OCI-LY1 (cell line): ENCODE data around the gene PPIAL4G.
"Not testable (repeated sequence)": the region's sequence is repeated elsewhere in the genome, so short reads cannot be mapped to it uniquely, and the experiment has no call there.

Experiments
- H2AFZ ChIP-seq: fragments of 200-600 bp; sonication (generic), shearing (Covaris generic); 2 replicates; pipeline ENCODE4 v1.6.0; 2014; ENCODE audit warnings: antibody characterized with exemption, mild to moderate bottlenecking, low read length
- H3F3A ChIP-seq: fragments of 200-600 bp; sonication (generic), shearing (Covaris generic); 2 replicates; pipeline ENCODE4 v1.6.0; 2014; ENCODE audit warnings: mild to moderate bottlenecking, antibody characterized with exemption, low read length, moderate library complexity; ENCODE audit not compliant: insufficient read depth
- H3K27ac ChIP-seq: fragments of 200-600 bp; sonication (generic); 2 replicates; pipeline ENCODE4 v1.5.1; 2014; ENCODE audit warnings: low read length, mixed run types, mild to moderate bottlenecking, low read depth; ENCODE audit not compliant: poor library complexity, severe bottlenecking
- H3K27me3 ChIP-seq: fragments of 200-600 bp; sonication (generic); 2 replicates; pipeline ENCODE4 v1.6.0; 2014; ENCODE audit warnings: antibody characterized with exemption, mild to moderate bottlenecking, low read length, moderate library complexity; ENCODE audit not compliant: insufficient read depth
- H3K36me3 ChIP-seq: fragments of 200-600 bp; sonication (generic); 2 replicates; pipeline ENCODE4 v1.6.1; 2014; ENCODE audit warnings: mild to moderate bottlenecking, antibody characterized with exemption, low read length, moderate library complexity, mixed read lengths; ENCODE audit not compliant: insufficient read depth
- H3K4me1 ChIP-seq: fragments of 200-600 bp; sonication (generic); 2 replicates; pipeline ENCODE4 v1.5.1; 2014; ENCODE audit warnings: mild to moderate bottlenecking, low read length, moderate library complexity; ENCODE audit not compliant: insufficient read depth, severe bottlenecking
- H3K4me2 ChIP-seq: fragments of 200-600 bp; sonication (generic), shearing (Covaris generic); 2 replicates; pipeline ENCODE4 v1.6.1; 2014; ENCODE audit warnings: low read length
- H3K4me3 ChIP-seq: fragments of 200-600 bp; sonication (generic); 2 replicates; pipeline ENCODE4 v1.5.1; 2014; ENCODE audit warnings: low read length, low read depth, mild to moderate bottlenecking, mixed read lengths; ENCODE audit not compliant: poor library complexity, severe bottlenecking
- H3K79me2 ChIP-seq: fragments of 200-600 bp; shearing (Covaris generic); 2 replicates; pipeline ENCODE4 v1.6.1; 2016; ENCODE audit warnings: mixed run types, low read length, mixed read lengths; ENCODE audit not compliant: insufficient read depth
- H3K9ac ChIP-seq: fragments of 200-600 bp; sonication (generic), shearing (Covaris generic); 2 replicates; pipeline ENCODE4 v1.6.1; 2014; ENCODE audit warnings: mild to moderate bottlenecking, low read length, mixed read lengths
- H3K9me2 ChIP-seq: fragments of 200-600 bp; sonication (generic), shearing (Covaris generic); 2 replicates; pipeline ENCODE4 v1.6.1; 2014; ENCODE audit warnings: low read depth, mild to moderate bottlenecking, low read length, mixed read lengths
- H3K9me3 ChIP-seq: fragments of 200-600 bp; shearing (Covaris generic); 2 replicates; pipeline ENCODE4 v1.6.1; 2014; ENCODE audit warnings: low read length, mixed read lengths
- H4K20me1 ChIP-seq: fragments of 200-600 bp; sonication (generic), shearing (Covaris generic); 2 replicates; pipeline ENCODE4 v1.6.0; 2016; ENCODE audit warnings: mild to moderate bottlenecking, low read length; ENCODE audit not compliant: insufficient read depth

The PPIAL4G gene

GRCh38 chr1:148522072-148522471 lies 39.0 kb upstream of the PPIAL4G start:
- H4K20me1 ChIP-seq, H3K9me3 ChIP-seq, H3F3A ChIP-seq, H3K9ac ChIP-seq, H3K79me2 ChIP-seq, H2AFZ ChIP-seq, H3K9me2 ChIP-seq, H3K36me3 ChIP-seq, H3K27me3 ChIP-seq, H3K4me1 ChIP-seq: not testable (repeated sequence)
- Histone ChIP-seq H3K27ac (peak overlapping the region; percentile 67), H3K4me3 (peak overlapping the region; percentile 40), H3K4me2 (peak overlapping the region; percentile 64)

- not testable (repeated sequence) for H4K20me1 ChIP-seq, H3K27me3 ChIP-seq, H2AFZ ChIP-seq, H3K36me3 ChIP-seq, H3K9me2 ChIP-seq, H3K27ac ChIP-seq, H3K4me3 ChIP-seq, H3K4me1 ChIP-seq, H3K79me2 ChIP-seq, H3F3A ChIP-seq, H3K9me3 ChIP-seq, H3K4me2 ChIP-seq, H3K9ac ChIP-seq
Observed at GRCh38 chr1:148514310-148514709, 31.2 kb upstream of the PPIAL4G start.

- not testable (repeated sequence) for H4K20me1 ChIP-seq, H3K9me2 ChIP-seq, H3K4me1 ChIP-seq, H3K9ac ChIP-seq, H3K9me3 ChIP-seq, H3K27me3 ChIP-seq, H3K27ac ChIP-seq, H3K4me2 ChIP-seq, H3K36me3 ChIP-seq, H2AFZ ChIP-seq, H3K79me2 ChIP-seq, H3F3A ChIP-seq, H3K4me3 ChIP-seq
Observed at GRCh38 chr1:148512571-148513184, 29.6 kb upstream of the PPIAL4G start.

- H3K27ac ChIP-seq, H3K9ac ChIP-seq, H3F3A ChIP-seq, H3K9me3 ChIP-seq, H4K20me1 ChIP-seq, H3K27me3 ChIP-seq, H3K9me2 ChIP-seq, H3K4me3 ChIP-seq, H3K36me3 ChIP-seq, H3K4me2 ChIP-seq, H3K79me2 ChIP-seq, H2AFZ ChIP-seq, H3K4me1 ChIP-seq: not testable (repeated sequence)
Observed at GRCh38 chr1:148493933-148494332, 10.8 kb upstream of the PPIAL4G start.

GRCh38 chr1:148481134-148481533 lies 2.0 kb downstream of the PPIAL4G start:
- not testable (repeated sequence) for H3F3A ChIP-seq, H3K9ac ChIP-seq, H3K9me2 ChIP-seq, H3K36me3 ChIP-seq, H3K79me2 ChIP-seq, H3K4me2 ChIP-seq, H2AFZ ChIP-seq, H3K27ac ChIP-seq, H3K4me3 ChIP-seq, H3K9me3 ChIP-seq, H3K4me1 ChIP-seq, H3K27me3 ChIP-seq, H4K20me1 ChIP-seq

- H3K27ac ChIP-seq, result not testable (repeated sequence)
Observed at GRCh38 chr1:148459694-148460093, 23.4 kb downstream of the PPIAL4G start.

GRCh38 chr1:148458901-148459581 lies 24.1 kb downstream of the PPIAL4G start:
- peak overlapping the region; percentile 77 for H3K9ac ChIP-seq
- H3K9me2 ChIP-seq, H3K4me1 ChIP-seq, H3F3A ChIP-seq, H4K20me1 ChIP-seq, H3K36me3 ChIP-seq, H3K27me3 ChIP-seq, H2AFZ ChIP-seq, H3K9me3 ChIP-seq, H3K79me2 ChIP-seq: not testable (repeated sequence)
- H3K27ac ChIP-seq, result peak overlapping the region; percentile 82
- H3K4me3 ChIP-seq, result peak overlapping the region; percentile 73
- H3K4me2 ChIP-seq, result peak overlapping the region; percentile 68

More at GRCh38 chr1:148459694-148460093, 23.4 kb downstream of the PPIAL4G start:
- not testable (repeated sequence) for H3F3A ChIP-seq, H3K36me3 ChIP-seq, H3K4me1 ChIP-seq, H3K9me2 ChIP-seq, H3K27me3 ChIP-seq, H3K9me3 ChIP-seq, H3K79me2 ChIP-seq, H4K20me1 ChIP-seq, H2AFZ ChIP-seq
- H3K4me3 ChIP-seq, result peak overlapping the region; percentile 73
- H3K4me2 ChIP-seq, result peak overlapping the region; percentile 68; the same call in 1 of the 2 replicates
- peak overlapping the region; percentile 77 for H3K9ac ChIP-seq
